M059J (cell line): ENCODE data around the gene ANGPTL7. TPM values are rescaled to one million over a fixed set of nuclear protein-coding genes. Genes with fewer than 3 reads are reported as not detected.
A peak's percentile ranks its signal among the peaks of the same experiment; 100 is the strongest.

ENCODE experiments used
- DNase-seq: peaks from one replicate; pipeline ENCODE4 v3.0.0-alpha.2; 2012; ENCODE audit warnings: low read depth
- total RNA-seq: library from RNA; depleted of rRNA; stranded (reverse); fragments of >200 nt; shearing (Covaris generic); gene quantifications from 2 replicates; pipeline ENCODE4 v1.2.3, GENCODE V29; 2014

ANGPTL7 gene
- total RNA-seq, 1 experiment from 2014 or later = 0.22 TPM

DNA sequence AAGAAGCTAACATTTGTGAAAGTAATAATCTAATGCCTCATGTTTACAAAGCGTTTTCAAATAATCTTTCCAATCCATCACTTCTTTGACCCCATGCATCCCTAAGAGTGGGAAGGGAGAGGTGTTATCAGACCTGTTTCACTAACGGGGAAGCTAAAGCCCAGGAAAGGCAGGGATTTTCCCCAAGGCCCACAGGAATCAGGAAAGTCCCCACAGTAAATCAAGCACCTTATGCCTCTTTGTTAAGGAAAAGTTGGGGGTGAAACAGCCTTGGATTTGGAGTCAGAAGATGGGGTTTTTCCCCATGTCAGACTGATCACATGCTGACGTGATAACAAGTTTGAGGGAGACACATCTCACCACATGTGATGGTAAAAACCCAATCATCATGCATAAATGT is 20.0 kb upstream of the ANGPTL7 start:
- no peak for DNase-seq

- DNase-seq = peak; percentile 19
Measured at GRCh38 chr1:11170102-11170501, 19.1 kb upstream of the ANGPTL7 start.

- no peak for DNase-seq
Measured at GRCh38 chr1:11174261-11174942, 14.8 kb upstream of the ANGPTL7 start.

DNA sequence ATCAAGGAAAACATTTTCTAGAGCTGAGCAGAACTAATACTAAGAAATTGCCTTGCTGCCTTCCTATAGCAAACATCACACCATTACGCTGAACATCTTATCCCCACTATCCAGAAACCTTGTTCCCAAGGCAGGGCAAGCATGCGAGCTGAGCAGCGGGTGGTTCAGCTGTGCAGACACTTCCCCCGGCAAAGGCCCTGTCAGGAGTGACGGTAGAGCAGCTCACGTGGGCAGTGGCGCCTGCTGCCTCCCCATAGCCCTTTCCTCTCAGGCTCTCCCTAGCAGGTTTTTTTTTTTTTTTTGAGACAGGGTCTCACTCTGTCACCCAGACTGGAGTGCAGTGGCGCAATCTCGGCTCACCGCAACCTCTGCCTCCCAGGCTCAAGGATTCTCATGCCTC is 13.7 kb upstream of the ANGPTL7 start:
- DNase-seq = no peak

- peak; percentile 83 for DNase-seq
Measured at GRCh38 chr1:11176081-11176706, 13.0 kb upstream of the ANGPTL7 start.

GRCh38 chr1:11178021-11179015 is 10.8 kb upstream of the ANGPTL7 start:
- peak; percentile 83 for DNase-seq

DNA sequence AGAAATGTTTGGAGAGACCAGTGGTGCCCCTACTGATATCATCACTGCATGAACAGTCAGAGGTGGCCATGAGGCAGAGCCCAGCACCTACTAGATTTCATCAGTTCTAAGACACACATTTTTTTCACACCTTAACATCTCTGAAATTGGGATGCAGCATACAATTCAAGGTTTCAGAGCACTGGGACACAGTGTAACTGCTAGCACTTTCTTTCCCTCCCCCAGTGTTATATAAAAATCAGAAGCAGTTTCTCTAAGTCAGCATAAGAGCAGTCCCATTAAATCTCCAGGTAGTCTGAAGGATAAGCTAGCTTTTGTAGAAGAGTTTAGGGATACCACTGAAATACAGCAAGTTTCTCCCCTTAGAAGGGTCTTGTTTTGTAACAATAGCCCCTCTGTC is 10.0 kb upstream of the ANGPTL7 start:
- DNase-seq = no peak

DNA sequence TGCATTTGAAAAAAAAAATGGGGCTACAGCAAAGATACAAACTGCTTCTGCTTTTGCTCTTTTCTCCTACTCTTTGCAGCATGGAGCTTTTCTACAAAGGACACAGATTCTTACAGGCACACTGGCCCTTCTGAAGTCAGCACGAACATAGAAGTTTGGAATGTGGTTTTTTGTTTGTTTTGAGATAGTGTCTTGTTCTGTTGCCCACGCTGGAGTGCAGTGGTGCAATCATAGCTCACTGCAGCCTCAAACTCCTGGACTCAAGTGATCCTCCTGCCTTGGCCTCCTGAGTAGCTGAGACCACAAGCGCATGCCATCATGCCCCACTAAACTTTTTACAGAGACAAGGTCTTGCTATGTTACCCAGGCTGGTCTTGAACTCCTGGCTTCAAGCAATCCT is 9.4 kb upstream of the ANGPTL7 start:
- DNase-seq = peak; percentile 61

DNA sequence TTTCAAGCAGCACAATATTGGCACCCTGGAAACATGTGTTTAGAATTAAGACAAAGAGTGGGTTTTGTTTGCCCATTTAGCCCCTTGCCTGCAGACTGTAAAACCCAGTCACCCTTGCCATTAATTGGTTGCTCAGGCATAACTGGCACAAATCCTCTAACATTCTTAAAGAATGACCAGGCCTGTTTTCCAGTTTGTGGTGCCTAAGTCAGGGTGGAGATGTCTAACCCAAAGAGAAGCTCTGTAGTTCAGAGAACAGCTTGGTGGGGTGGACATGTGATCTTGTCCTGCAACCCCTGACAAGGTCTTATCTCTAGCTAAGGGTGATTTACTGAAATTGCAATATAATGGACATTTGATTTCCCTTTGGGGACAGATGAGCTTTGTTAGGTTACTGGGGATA is 8.8 kb upstream of the ANGPTL7 start:
- DNase-seq = peak; percentile 95

- DNase-seq = no peak
Measured at GRCh38 chr1:11182884-11183283, 6.3 kb upstream of the ANGPTL7 start.

DNA sequence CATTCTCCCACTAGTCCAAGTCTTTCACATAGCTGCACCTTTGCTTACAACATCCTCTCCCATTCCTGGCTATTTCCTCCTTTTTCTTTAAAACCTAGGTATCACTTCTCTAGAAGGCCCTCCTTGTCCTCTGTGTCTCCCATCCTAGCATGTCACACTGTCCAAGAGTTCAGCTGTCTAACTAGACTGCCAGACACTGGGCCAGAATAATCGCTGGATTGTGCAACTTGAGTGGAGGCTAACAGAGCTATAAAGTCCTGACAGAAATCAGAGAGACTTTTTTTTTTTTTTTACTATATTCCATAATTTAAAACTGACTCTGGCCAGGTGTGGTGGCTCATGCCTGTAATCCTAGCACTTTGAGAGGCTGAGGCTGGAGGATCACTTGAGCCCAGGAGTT is 4.2 kb upstream of the ANGPTL7 start:
- no peak for DNase-seq

DNA sequence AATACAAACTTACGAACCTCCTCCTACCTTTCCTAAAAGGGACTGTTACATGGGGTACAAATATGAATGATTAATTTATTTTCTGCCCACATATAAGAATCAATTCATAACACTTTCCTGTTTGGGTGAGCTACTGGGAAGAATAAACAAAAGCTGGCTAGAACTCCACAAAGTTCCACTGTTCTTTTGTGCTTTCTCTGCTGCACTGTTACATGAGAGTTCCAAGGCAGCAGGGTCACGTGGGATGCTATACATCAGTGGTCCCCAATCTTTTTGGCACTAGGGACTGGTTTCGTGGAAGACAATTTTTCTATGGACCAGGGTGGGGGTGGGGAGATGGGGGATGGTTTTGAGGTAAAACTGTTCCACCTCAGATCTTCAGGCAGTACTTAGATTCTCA is 2.2 kb upstream of the ANGPTL7 start:
- DNase-seq = no peak

GRCh38 chr1:11187494-11187893 is 1.7 kb upstream of the ANGPTL7 start:
- no peak for DNase-seq

- no peak for DNase-seq
Measured at GRCh38 chr1:11187931-11188330, 1.2 kb upstream of the ANGPTL7 start.

DNA sequence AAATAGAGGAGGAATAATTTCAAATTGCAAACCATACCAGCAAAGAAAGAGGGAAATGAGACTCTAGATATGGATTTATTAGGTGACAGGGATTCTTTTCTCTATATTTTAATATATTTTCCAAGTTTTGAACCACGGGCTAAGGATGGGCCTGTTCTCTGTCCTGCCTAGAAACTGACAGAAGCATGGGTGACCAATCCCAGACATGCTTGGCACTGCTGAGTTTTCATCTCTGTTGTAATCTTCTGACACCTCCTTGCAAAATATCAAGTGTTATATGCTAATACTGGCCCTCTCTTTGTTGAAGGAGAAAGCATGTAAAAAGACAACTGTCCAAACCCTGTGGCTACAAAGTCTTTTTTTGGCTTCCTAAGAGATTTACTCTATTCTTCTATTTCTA is 774 bp upstream of the ANGPTL7 start:
- DNase-seq = no peak

DNA sequence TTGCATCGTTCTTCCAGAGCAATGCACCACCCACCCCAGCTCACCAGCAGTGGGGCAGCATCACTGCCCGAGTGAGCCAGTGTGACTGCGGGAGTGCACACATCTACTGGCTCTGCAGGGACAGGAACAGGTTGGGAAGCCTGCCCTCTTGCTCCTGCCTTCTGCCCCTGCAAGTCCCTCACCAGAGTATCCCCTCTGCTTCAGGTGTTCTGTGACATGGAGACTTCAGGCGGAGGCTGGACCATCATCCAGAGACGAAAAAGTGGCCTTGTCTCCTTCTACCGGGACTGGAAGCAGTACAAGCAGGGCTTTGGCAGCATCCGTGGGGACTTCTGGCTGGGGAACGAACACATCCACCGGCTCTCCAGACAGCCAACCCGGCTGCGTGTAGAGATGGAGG is 4.2 kb downstream of the ANGPTL7 start:
- DNase-seq = no peak

GRCh38 chr1:11194407-11195176 is 5.4 kb downstream of the ANGPTL7 start:
- no peak for DNase-seq

DNA sequence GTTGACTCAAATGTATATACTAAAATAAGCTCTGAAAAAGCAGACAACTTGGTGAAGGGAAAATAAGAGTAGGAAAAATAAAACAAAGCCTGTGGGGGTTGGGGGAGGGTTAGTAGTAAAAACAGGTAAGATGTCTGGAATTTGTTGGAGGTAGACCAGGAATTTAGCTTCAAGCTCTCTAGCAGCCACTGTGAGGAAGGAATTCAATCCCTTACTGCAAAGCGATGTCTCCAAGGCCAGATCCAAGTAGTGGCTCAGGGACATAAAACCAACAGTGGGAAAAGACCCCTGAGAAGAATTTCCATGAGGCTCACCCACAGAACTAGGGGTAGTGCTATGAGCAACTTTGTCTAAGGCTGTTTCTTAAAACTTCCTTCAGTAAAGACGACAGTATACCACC is 7.8 kb downstream of the ANGPTL7 start:
- peak; percentile 37 for DNase-seq

DNA sequence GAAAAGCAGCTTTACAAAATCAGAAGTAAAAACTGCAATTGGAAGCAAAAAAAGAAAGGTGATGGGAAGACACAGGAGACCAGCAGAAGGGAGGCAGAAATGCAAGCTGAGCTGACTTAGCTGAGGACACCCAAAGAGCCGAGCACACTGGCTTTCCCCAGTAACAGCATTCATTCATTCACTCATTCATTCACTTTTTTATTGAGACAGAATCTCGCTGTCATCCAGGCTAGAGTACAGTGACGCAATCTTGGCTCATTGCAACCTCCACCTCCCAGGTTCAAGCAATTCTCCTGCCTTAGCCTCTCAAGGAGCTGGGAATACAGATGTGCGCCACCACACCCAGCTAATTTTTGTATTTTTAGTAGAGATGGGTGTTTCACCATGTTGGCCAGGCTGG is 8.2 kb downstream of the ANGPTL7 start:
- no peak for DNase-seq

- DNase-seq = no peak
Measured at GRCh38 chr1:11198257-11198656, 9.1 kb downstream of the ANGPTL7 start.

DNA sequence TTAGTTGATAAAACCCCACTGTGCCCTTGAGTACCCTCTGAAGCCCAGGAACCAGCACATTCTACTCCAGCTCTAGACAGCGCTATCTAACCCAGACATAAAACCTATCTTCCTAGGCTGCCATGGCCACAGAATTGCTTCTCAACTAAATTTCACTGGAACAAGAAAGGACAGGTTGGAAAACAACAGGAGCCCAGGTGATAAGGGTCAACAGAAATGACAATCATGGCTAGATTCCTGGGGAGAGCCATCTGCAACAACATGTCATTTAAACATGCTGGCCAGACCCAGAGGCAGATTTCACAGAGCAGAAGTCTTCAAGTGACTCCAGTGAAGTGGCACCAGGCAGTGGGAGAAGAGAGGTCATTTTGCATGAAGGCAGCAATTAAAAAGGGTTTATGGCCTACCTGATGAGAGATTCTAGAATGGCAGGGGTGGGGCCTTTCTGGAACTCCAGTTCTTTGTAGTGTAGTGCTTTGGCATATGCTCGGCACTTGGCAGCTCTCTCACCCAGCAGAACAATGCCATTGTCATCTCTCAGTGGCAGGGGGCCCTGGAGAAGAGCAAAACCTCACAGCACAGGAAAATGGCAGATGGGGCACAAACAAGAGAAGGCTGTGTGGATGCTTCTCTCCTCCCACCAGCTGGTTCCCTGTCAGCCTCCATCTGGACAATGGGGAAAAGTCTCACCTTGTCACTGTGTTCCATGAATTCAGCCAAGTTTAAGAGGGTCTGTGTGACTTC is 9.9 kb downstream of the ANGPTL7 start:
- DNase-seq = no peak
